Neural progenitor cell (in vitro differentiated cells): ENCODE data around the gene ZNF420. TPM values are rescaled to one million over a fixed set of nuclear protein-coding genes. Genes with fewer than 3 reads are reported as not detected.
A peak's percentile ranks its signal among the peaks of the same experiment; 100 is the strongest.

ENCODE experiments used
- DNase-seq: peaks from one replicate; pipeline ENCODE4 v3.0.0-alpha.2; 2016; ENCODE audit warnings: low spot score
- H2AFZ ChIP-seq: fragments of 200-600 bp; sonication (generic); replicated peaks from 2 replicates; pipeline ENCODE4 v1.6.1; 2016; ENCODE audit warnings: antibody characterized with exemption
- H3F3A ChIP-seq: fragments of 200-600 bp; sonication (generic); 2 replicates; pipeline ENCODE4 v1.6.1; 2016; ENCODE audit warnings: antibody characterized with exemption, low read depth
- H3K27ac ChIP-seq: fragments of 200-600 bp; sonication (generic); 2 replicates; pipeline ENCODE4 v1.5.1; 2016; ENCODE audit warnings: mild to moderate bottlenecking
- H3K27me3 ChIP-seq: fragments of 200-600 bp; sonication (generic); 2 replicates; pipeline ENCODE4 v1.6.1; 2016; ENCODE audit warnings: mild to moderate bottlenecking, moderate library complexity
- H3K36me3 ChIP-seq: fragments of 200-600 bp; sonication (generic); 2 replicates; pipeline ENCODE4 v1.5.1; 2016
- H3K4me1 ChIP-seq: fragments of 200-600 bp; sonication (generic); 2 replicates; pipeline ENCODE4 v1.6.1; 2016; ENCODE audit warnings: mixed run types
- H3K4me2 ChIP-seq: fragments of 200-600 bp; sonication (generic); 2 replicates; pipeline ENCODE4 v1.6.1; 2016
- H3K4me3 ChIP-seq: fragments of 200-600 bp; sonication (generic); 2 replicates; pipeline ENCODE4 v1.5.1; 2016
- H3K79me2 ChIP-seq: fragments of 200-600 bp; sonication (generic); 2 replicates; pipeline ENCODE4 v1.6.1; 2016; ENCODE audit warnings: low read depth
- H3K9ac ChIP-seq: fragments of 200-600 bp; sonication (generic); 2 replicates; pipeline ENCODE4 v1.6.1; 2016
- H3K9me3 ChIP-seq: fragments of 200-600 bp; sonication (generic); 2 replicates; pipeline ENCODE4 v1.5.1; 2016; ENCODE audit warnings: low read depth
- H4K20me1 ChIP-seq: fragments of 200-600 bp; sonication (generic); 2 replicates; pipeline ENCODE4 v1.6.1; 2016; ENCODE audit warnings: low read depth
- H3K27ac Mint-ChIP-seq: 3 replicates; pipeline ENCODE4 v1.8.0; 2021; ENCODE audit warnings: mixed read lengths
- H3K27me3 Mint-ChIP-seq: 2 replicates; pipeline ENCODE4 v1.8.0; 2022; ENCODE audit warnings: low read depth, mild to moderate bottlenecking, inconsistent platforms, moderate library complexity, mixed read lengths; ENCODE audit not compliant: insufficient read depth
- H3K36me3 Mint-ChIP-seq: 3 replicates; pipeline ENCODE4 v1.8.0; 2021; ENCODE audit warnings: mixed read lengths
- H3K4me1 Mint-ChIP-seq: 3 replicates; pipeline ENCODE4 v1.8.0; 2021; ENCODE audit warnings: mixed read lengths
- H3K4me3 Mint-ChIP-seq: 3 replicates; pipeline ENCODE4 v1.8.0; 2021; ENCODE audit warnings: mild to moderate bottlenecking, moderate library complexity, mixed read lengths
- H3K9me3 Mint-ChIP-seq: 3 replicates; pipeline ENCODE4 v1.8.0; 2020; ENCODE audit warnings: mixed read lengths
- CTCF ChIP-seq: fragments of 200-600 bp; sonication (generic); IDR thresholded peaks from 2 replicates; pipeline ENCODE4 v1.5.1; 2017; ENCODE audit warnings: antibody characterized with exemption, mild to moderate bottlenecking
- EZH2 ChIP-seq: fragments of 200-600 bp; sonication (generic); IDR thresholded peaks from 2 replicates; pipeline ENCODE4 v1.6.1; 2017; ENCODE audit warnings: antibody characterized with exemption, mild to moderate bottlenecking, moderate library complexity
- EZH2phosphoT487 ChIP-seq: fragments of 200-600 bp; sonication (generic); IDR thresholded peaks from 2 replicates; pipeline ENCODE4 v1.6.1; 2017; ENCODE audit warnings: antibody characterized with exemption
- total RNA-seq: library from RNA; depleted of rRNA; stranded (reverse); fragments of >200 nt; gene quantifications from 2 replicates; pipeline ENCODE4 v1.2.3, GENCODE V29; 2015; ENCODE audit warnings: low replicate concordance

ZNF420 gene
- total RNA-seq, 1 donor from 2014 or later, result 19.8 TPM

GRCh38 chr19:37077501-37077933 is 716 bp upstream of the ZNF420 start:
- H3K27me3 ChIP-seq, result no peaks in the 10 kb centered on the region
- peak overlapping the region; percentile 97 for H3K4me3 Mint-ChIP-seq
- no peaks in the 10 kb centered on the region for H3K36me3 ChIP-seq
- no peaks in the 10 kb centered on the region for H4K20me1 ChIP-seq
- H3K4me1 ChIP-seq, result no peaks in the 10 kb centered on the region
- peak overlapping the region; percentile 18 for H3K9ac ChIP-seq
- peak overlapping the region; percentile 67 for H3K27ac Mint-ChIP-seq
- peaks cover 65% of the 10 kb centered on the region for H3K9me3 Mint-ChIP-seq
- H3K9me3 ChIP-seq, result peaks cover 7% of the 10 kb centered on the region
- H3K36me3 Mint-ChIP-seq, result peaks cover 22% of the 10 kb centered on the region
- no peaks in the 10 kb centered on the region for H3F3A ChIP-seq
- H3K4me3 ChIP-seq, result peak overlapping the region; percentile 83
- H3K79me2 ChIP-seq, result peaks cover 39% of the 10 kb centered on the region
- H3K4me1 Mint-ChIP-seq, result peaks cover 13% of the 10 kb centered on the region
- no peak for DNase-seq
- peak overlapping the region; percentile 78 for H3K4me2 ChIP-seq
- peak overlapping the region; percentile 79 for H2AFZ ChIP-seq
- no peak for TF ChIP-seq EZH2phosphoT487
- H3K27me3 Mint-ChIP-seq, result peaks cover 7% of the 10 kb centered on the region
- H3K27ac ChIP-seq, result no peak overlapping the region

- Histone ChIP-seq H3K79me2 (peaks cover 50% of the 10 kb centered on the region), H3K9ac (peak overlapping the region; percentile 72), H2AFZ (peak overlapping the region; percentile 93), H3K27me3 (no peaks in the 10 kb centered on the region), H3K36me3 (no peaks in the 10 kb centered on the region), H3K27ac (no peak overlapping the region), H3K4me2 (peak overlapping the region; percentile 78), H3K4me3 (peak overlapping the region; percentile 83), H3K4me1 (no peaks in the 10 kb centered on the region), H3F3A (no peaks in the 10 kb centered on the region), H3K9me3 (peaks cover 17% of the 10 kb centered on the region), H4K20me1 (no peaks in the 10 kb centered on the region)
- Mint-ChIP-seq H3K27ac (peak overlapping the region; percentile 97), H3K9me3 (peaks cover 72% of the 10 kb centered on the region), H3K4me3 (peak overlapping the region; percentile 97), H3K4me1 (peaks cover 13% of the 10 kb centered on the region), H3K27me3 (peaks cover 7% of the 10 kb centered on the region), H3K36me3 (peaks cover 25% of the 10 kb centered on the region)
- no peak for TF ChIP-seq EZH2phosphoT487
- no peak for TF ChIP-seq CTCF
- TF ChIP-seq EZH2, result no peak
- DNase-seq, result no peak
Measured at GRCh38 chr19:37078717-37079032, 442 bp downstream of the ZNF420 start.

GRCh38 chr19:37079238-37079637 is 1.0 kb downstream of the ZNF420 start:
- Mint-ChIP-seq H3K4me1 (peaks cover 13% of the 10 kb centered on the region), H3K36me3 (peaks cover 25% of the 10 kb centered on the region)
- H3K79me2 ChIP-seq, result peaks cover 54% of the 10 kb centered on the region

More at GRCh38 chr19:37079238-37079637, 1.0 kb downstream of the ZNF420 start:
- H3K9ac ChIP-seq, result peak overlapping the region; percentile 72
- TF ChIP-seq CTCF (no peak), EZH2phosphoT487 (no peak), EZH2 (no peak)
- H3K27ac Mint-ChIP-seq, result no peak overlapping the region
- H3K9me3 ChIP-seq, result peaks cover 22% of the 10 kb centered on the region
- no peaks in the 10 kb centered on the region for H3K27me3 ChIP-seq
- H3K4me3 Mint-ChIP-seq, result peak overlapping the region; percentile 97
- H2AFZ ChIP-seq, result no peak overlapping the region
- H3K4me3 ChIP-seq, result peak overlapping the region; percentile 83
- peaks cover 7% of the 10 kb centered on the region for H3K27me3 Mint-ChIP-seq
- no peaks in the 10 kb centered on the region for H3F3A ChIP-seq
- peak overlapping the region; percentile 78 for H3K4me2 ChIP-seq
- H3K4me1 ChIP-seq, result no peaks in the 10 kb centered on the region
- no peak overlapping the region for H3K27ac ChIP-seq
- H3K36me3 ChIP-seq, result no peaks in the 10 kb centered on the region
- peaks cover 70% of the 10 kb centered on the region for H3K9me3 Mint-ChIP-seq
- H4K20me1 ChIP-seq, result no peaks in the 10 kb centered on the region
- peak; percentile 5 for DNase-seq
